GM12878 (cell line): ENCODE measurements around the gene NUTM1. TPM values are rescaled to one million over a fixed set of nuclear protein-coding genes. Genes with fewer than 3 reads are reported as not detected.

Source experiments
- ATAC-seq: fragments of 200-7000 bp; cut with Tn5 transposase; 3 replicates; pipeline ENCODE4 v1.9.1; 2020; ENCODE audit warnings: mild to moderate bottlenecking, moderate library complexity
- BruUV-seq: library from RNA; stranded (reverse); fragments of 400-500 nt; replicated peaks from 2 replicates; lab custom pipeline; 2021; lab: Mats Ljungman, UMichigan
- CTCF ChIA-PET: fragments of 300-600 bp; sonication (Branson Sonifier 250); formaldehyde crosslinking; extraction: SDS; loops from one replicate; lab custom pipeline; 2021; ENCODE audit warnings: inconsistent platforms; lab: Yijun Ruan, JAX
- POLR2A ChIA-PET: fragments of 350-600 bp; formaldehyde crosslinking; extraction: SDS; loops from one replicate; lab custom pipeline; 2021; ENCODE audit warnings: inconsistent platforms; lab: Charles Lee
- RAD21 ChIA-PET: fragments of 300-600 bp; sonication (Branson Sonifier 250); formaldehyde crosslinking; loops from one replicate; lab custom pipeline; 2023; ENCODE audit warnings: antibody characterized with exemption; ENCODE audit not compliant: unreplicated experiment; lab: Charles Lee
- SMC1A ChIA-PET: fragments of 300-600 bp; sonication (Branson Sonifier 250); formaldehyde crosslinking; loops from one replicate; lab custom pipeline; 2023; ENCODE audit not compliant: unreplicated experiment, uncharacterized antibody; lab: Charles Lee
- DNase-seq: peaks from one replicate; pipeline ENCODE4 v3.0.0-alpha.2; 2011; ENCODE audit warnings: low read depth, low spot score
- FAIRE-seq: peaks from 3 replicates; lab custom pipeline; 2011; peaks lifted over from hg19 to GRCh38; lab: Jason Lieb, UNC
- H2AFZ ChIP-seq: 2 replicates; pipeline ENCODE4 v1.6.0; 2011; ENCODE audit warnings: low read depth, low read length, control low read depth; ENCODE audit not compliant: control insufficient read depth
- H3K27ac ChIP-seq: 2 replicates; pipeline ENCODE4 v1.5.1; 2011; ENCODE audit warnings: control low read depth; ENCODE audit not compliant: control insufficient read depth, insufficient read depth
- H3K27me3 ChIP-seq, 2 experiments: replicated peaks in 1 of 2; 2 replicates each; pipeline versions ENCODE4 v1.6.0 to v1.6.1; 2011; ENCODE audit warnings: low read length in 1 of 2; ENCODE audit not compliant: control insufficient read depth in 2 of 2, insufficient read depth in 2 of 2
- H3K36me3 ChIP-seq, 2 experiments: 2 replicates each; pipeline ENCODE4 v1.5.1; 2011; ENCODE audit warnings: low read length in 1 of 2; ENCODE audit not compliant: control insufficient read depth in 2 of 2, insufficient read depth in 2 of 2
- H3K4me1 ChIP-seq: 2 replicates; pipeline ENCODE4 v1.6.1; 2011; ENCODE audit warnings: mild to moderate bottlenecking, low read length, moderate library complexity, mixed read lengths; ENCODE audit not compliant: control insufficient read depth, insufficient read depth
- H3K4me2 ChIP-seq: 2 replicates; pipeline ENCODE4 v1.6.0; 2011; ENCODE audit warnings: control low read depth; ENCODE audit not compliant: control insufficient read depth, insufficient read depth
- H3K4me3 ChIP-seq: fragments of 200-600 bp; sonication (generic); 2 replicates; pipeline ENCODE4 v1.5.1; 2016
- H3K79me2 ChIP-seq: 2 replicates; pipeline ENCODE4 v1.6.0; 2011; ENCODE audit warnings: low read length; ENCODE audit not compliant: control insufficient read depth, insufficient read depth
- H3K9ac ChIP-seq: 2 replicates; pipeline ENCODE4 v1.8.0; 2011; ENCODE audit warnings: low read length, control low read depth, mixed read lengths; ENCODE audit not compliant: control insufficient read depth, insufficient read depth
- H3K9me3 ChIP-seq: replicated peaks from 3 replicates; pipeline ENCODE4 v1.5.1; 2011; ENCODE audit warnings: mild to moderate bottlenecking, low read length; ENCODE audit not compliant: control insufficient read depth, insufficient read depth
- H4K20me1 ChIP-seq: 2 replicates; pipeline ENCODE4 v1.6.0; 2011; ENCODE audit not compliant: control insufficient read depth, insufficient read depth
- ASH2L ChIP-seq: fragments of 300-600, 200-600 bp; sonication (generic); IDR thresholded peaks from 2 replicates; pipeline ENCODE4 v1.6.1; 2017; ENCODE audit warnings: low read depth, mild to moderate bottlenecking, borderline replicate concordance
- BCL11A ChIP-seq: IDR thresholded peaks from 2 replicates; pipeline ENCODE4 v1.6.1; 2011; ENCODE audit warnings: low read depth, low read length
- CBX3 ChIP-seq: fragments of 200-600 bp; sonication (generic); IDR thresholded peaks from 2 replicates; pipeline ENCODE4 v1.6.1; 2016; ENCODE audit warnings: low read depth, borderline replicate concordance
- IRF4 ChIP-seq: IDR thresholded peaks from 2 replicates; pipeline ENCODE4 v1.6.1; 2011; ENCODE audit warnings: low read depth, low read length
- LARP7 ChIP-seq: fragments of 450-650 bp; IDR thresholded peaks from 2 replicates; pipeline ENCODE4 v1.6.1; 2017; ENCODE audit warnings: mild to moderate bottlenecking
- MEF2A ChIP-seq: IDR thresholded peaks from 2 replicates; pipeline ENCODE4 v1.6.1; 2011; ENCODE audit warnings: low read depth, mild to moderate bottlenecking, low read length, moderate library complexity; ENCODE audit not compliant: insufficient read depth
- PML ChIP-seq: IDR thresholded peaks from 2 replicates; pipeline ENCODE4 v1.6.1; 2012; ENCODE audit warnings: low read length, inconsistent platforms
- POLR2A ChIP-seq: IDR thresholded peaks from 2 replicates; pipeline ENCODE4 v1.6.1; 2011; ENCODE audit warnings: low read depth, mild to moderate bottlenecking, low read length
- SP1 ChIP-seq: IDR thresholded peaks from one replicate; pipeline ENCODE4 v1.6.1; 2011; ENCODE audit warnings: low read depth, low read length
- TAF1 ChIP-seq: IDR thresholded peaks from 2 replicates; pipeline ENCODE4 v1.6.1; 2011; ENCODE audit warnings: mild to moderate bottlenecking, low read depth, low read length, borderline replicate concordance
- TARDBP ChIP-seq: IDR thresholded peaks from 2 replicates; pipeline ENCODE4 v1.6.1; 2016; ENCODE audit warnings: borderline replicate concordance
- TCF12 ChIP-seq: IDR thresholded peaks from 2 replicates; pipeline ENCODE4 v1.6.1; 2011; ENCODE audit warnings: low read depth, mild to moderate bottlenecking, low read length
- WGBS: methylation state at CpG from one replicate; pipeline ENCODE4 v1.1.6; 2016; ENCODE audit warnings: low lambda C conversion rate; ENCODE audit not compliant: insufficient replicate concordance, insufficient coverage; ENCODE audit errors: missing lambda C conversion rate; 5-methylcytosine and 5-hydroxymethylcytosine counted together
- in situ Hi-C: fragments of 300-500 bp; cut with MboI; formaldehyde crosslinking; loops from 9 replicates; pipeline ENCODE4 v1.14.3; 2018; ENCODE audit warnings: mixed read lengths
- intact Hi-C: fragments of 100-400 bp; cut with micrococcal nuclease; formaldehyde crosslinking; loops from one replicate; pipeline ENCODE4 v1.14.2; 2022; ENCODE audit not compliant: unreplicated experiment
- polyA plus RNA-seq, 11 experiments: library from polyadenylated mRNA; depleted of rRNA in 4 of 11; unstranded in 6 of 11; stranded (reverse) in 5 of 11; fragments of >200 nt; fragmentation: Nextera tagmentation in 4 of 11; fragmentation: Illumina TruSeq in 1 of 11; extraction: Ambion mirVana in 4 of 11; extraction: Trizol in 1 of 11; gene quantifications; 1 replicate in 1 of 11; 2 replicates in 10 of 11; pipeline versions ENCODE4 v1.2.1 to v1.2.3, GENCODE V29; 2011 to 2016; ENCODE audit warnings: inconsistent platforms in 2 of 11, missing spikeins in 2 of 11, low read depth in 1 of 11
- total RNA-seq, 4 experiments: library from RNA; depleted of rRNA in 3 of 4; stranded (reverse); fragments of >200 nt in 3 of 4; fragmentation: Illumina TruSeq in 1 of 4; extraction: Trizol in 1 of 4; gene quantifications; 2 replicates each; pipeline versions ENCODE4 v1.2.1 to v1.2.3, GENCODE V29; 2013 to 2021
- TF ChIP-seq, protein P1 (sequence below): IDR thresholded peaks from 2 replicates; pipeline ENCODE4 v1.6.1; 2011; ENCODE audit warnings: borderline replicate concordance, low read depth, mild to moderate bottlenecking, moderate library complexity, low read length; ENCODE audit not compliant: insufficient read depth, poor library complexity, severe bottlenecking
- TF ChIP-seq, protein P2 (sequence below): IDR thresholded peaks from 2 replicates; pipeline ENCODE4 v1.6.1; 2012; ENCODE audit warnings: low read depth, low read length, improper control_type of control experiment
- TF ChIP-seq, protein P3 (sequence below): fragments of 450-650 bp; conservative IDR thresholded peaks from 2 replicates; pipeline ENCODE4 v1.6.1; 2017; ENCODE audit warnings: mild to moderate bottlenecking, moderate library complexity
- TF ChIP-seq, protein P4 (sequence below): fragments of 450-650 bp; IDR thresholded peaks from 2 replicates; pipeline ENCODE4 v1.6.1; 2017; ENCODE audit warnings: mild to moderate bottlenecking
- TF ChIP-seq, protein P5 (sequence below): IDR thresholded peaks from 2 replicates; pipeline ENCODE4 v1.6.1; 2011; ENCODE audit warnings: low read depth, mild to moderate bottlenecking, low read length, moderate library complexity, borderline replicate concordance; ENCODE audit errors: extremely low read depth

NUTM1 gene
- total and polyA plus RNA-seq, 10 of the 15 experiments (the other 5 are each of a cell fraction or from before 2014, with no cell fraction given), result under 0.01 to 0.05 TPM; not detected in 8

DNA sequence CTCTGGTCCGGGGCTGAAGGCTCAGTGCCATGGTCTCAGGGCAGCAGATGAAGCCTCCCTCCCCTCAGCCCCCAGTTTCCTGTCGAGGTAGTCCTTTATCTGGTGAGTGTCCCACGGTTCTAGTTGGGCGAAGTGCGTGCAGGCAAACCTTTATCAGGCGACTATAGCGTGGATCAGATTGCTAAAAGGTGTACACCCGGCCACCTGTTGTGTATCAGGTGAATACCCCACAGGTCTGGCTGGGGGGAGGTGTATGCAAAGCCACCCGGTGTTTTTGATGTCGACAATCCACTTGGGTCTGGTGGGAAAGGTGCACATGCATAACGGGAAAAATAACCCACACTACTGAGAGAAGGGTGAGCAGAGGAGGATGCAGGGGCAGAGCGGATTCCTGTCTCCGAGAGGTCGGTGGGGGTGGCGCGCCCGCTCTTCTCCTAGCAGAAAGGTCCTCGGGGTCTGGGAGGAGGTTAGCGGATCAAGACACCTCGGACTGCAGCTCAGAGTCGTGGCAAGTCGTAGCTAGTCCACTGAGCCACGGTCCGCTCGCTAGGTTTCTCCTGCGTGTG, 6.0 kb upstream of the NUTM1 start:
- under 1% methylated on average over 26 of the region's 26 CpGs for WGBS
- Histone ChIP-seq H4K20me1 (no peaks in the 10 kb centered on the region), H3K27ac (peak overlapping the region; percentile 94), H3K36me3 (peaks cover 0 to 5% of the 10 kb centered on the region in 2 experiments; a peak in 1 of 4 replicates), H3K9ac (peak overlapping the region; percentile 89), H3K9me3 (no peaks in the 10 kb centered on the region), H2AFZ (peak overlapping the region; percentile 74), H3K4me2 (peak overlapping the region; percentile 100), H3K79me2 (peaks cover 74% of the 10 kb centered on the region), H3K4me3 (peak overlapping the region; percentile 72), H3K4me1 (peaks cover 19% of the 10 kb centered on the region), H3K27me3 (no peaks in the 10 kb centered on the region)
- CTCF ChIA-PET, result interaction anchor here (1.2 to 4.5 kb wide), 5 partner anchors 9 to 251 kb away, joined by 5 to 26 read pairs (median 7); no protein-coding TSS in a partner anchor
- peak; percentile 10 for ATAC-seq
- POLR2A ChIA-PET, result interaction anchor here (0.6 to 4.4 kb wide), 10 partner anchors 9 to 128 kb away, joined by 3 to 37 read pairs (median 7); partner anchors contain the start of genes EMC4 and LPCAT4
- SMC1A ChIA-PET, result interaction anchor here (1.8 to 7.9 kb wide), 5 partner anchors 11 to 96 kb away, joined by 8 to 89 read pairs (median 30); partner anchors contain the start of gene LPCAT4
- RAD21 ChIA-PET, result interaction anchor here (1.0 to 5.1 kb wide), 10 partner anchors 10 to 128 kb away, joined by 3 to 57 read pairs (median 4); partner anchors contain the start of gene LPCAT4
- intact Hi-C loops (loop anchor here (5.0 kb wide), 1 partner anchor 95 kb away; no protein-coding TSS in a partner anchor), in situ Hi-C loops (no loop called here)
- BruUV-seq, result no TSS peak
- DNase-seq, result no peak
- no peak for FAIRE-seq
- TF ChIP-seq PML, result peak; percentile 34; the same call in 1 of the 2 replicates
- TF ChIP-seq LARP7, result no peak
- TF ChIP-seq, protein P1, sequence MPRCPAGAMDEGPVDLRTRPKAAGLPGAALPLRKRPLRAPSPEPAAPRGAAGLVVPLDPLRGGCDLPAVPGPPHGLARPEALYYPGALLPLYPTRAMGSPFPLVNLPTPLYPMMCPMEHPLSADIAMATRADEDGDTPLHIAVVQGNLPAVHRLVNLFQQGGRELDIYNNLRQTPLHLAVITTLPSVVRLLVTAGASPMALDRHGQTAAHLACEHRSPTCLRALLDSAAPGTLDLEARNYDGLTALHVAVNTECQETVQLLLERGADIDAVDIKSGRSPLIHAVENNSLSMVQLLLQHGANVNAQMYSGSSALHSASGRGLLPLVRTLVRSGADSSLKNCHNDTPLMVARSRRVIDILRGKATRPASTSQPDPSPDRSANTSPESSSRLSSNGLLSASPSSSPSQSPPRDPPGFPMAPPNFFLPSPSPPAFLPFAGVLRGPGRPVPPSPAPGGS, result no peak
- TF ChIP-seq, protein P2, sequence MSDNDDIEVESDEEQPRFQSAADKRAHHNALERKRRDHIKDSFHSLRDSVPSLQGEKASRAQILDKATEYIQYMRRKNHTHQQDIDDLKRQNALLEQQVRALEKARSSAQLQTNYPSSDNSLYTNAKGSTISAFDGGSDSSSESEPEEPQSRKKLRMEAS, result no peak
- no peak for TF ChIP-seq ASH2L
- TF ChIP-seq, protein P3, sequence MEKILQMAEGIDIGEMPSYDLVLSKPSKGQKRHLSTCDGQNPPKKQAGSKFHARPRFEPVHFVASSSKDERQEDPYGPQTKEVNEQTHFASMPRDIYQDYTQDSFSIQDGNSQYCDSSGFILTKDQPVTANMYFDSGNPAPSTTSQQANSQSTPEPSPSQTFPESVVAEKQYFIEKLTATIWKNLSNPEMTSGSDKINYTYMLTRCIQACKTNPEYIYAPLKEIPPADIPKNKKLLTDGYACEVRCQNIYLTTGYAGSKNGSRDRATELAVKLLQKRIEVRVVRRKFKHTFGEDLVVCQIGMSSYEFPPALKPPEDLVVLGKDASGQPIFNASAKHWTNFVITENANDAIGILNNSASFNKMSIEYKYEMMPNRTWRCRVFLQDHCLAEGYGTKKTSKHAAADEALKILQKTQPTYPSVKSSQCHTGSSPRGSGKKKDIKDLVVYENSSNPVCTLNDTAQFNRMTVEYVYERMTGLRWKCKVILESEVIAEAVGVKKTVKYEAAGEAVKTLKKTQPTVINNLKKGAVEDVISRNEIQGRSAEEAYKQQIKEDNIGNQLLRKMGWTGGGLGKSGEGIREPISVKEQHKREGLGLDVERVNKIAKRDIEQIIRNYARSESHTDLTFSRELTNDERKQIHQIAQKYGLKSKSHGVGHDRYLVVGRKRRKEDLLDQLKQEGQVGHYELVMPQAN, result no peak
- no peak for TF ChIP-seq TAF1
- no peak for TF ChIP-seq SP1
- TF ChIP-seq TARDBP, result no peak
- no peak for TF ChIP-seq CBX3
- TF ChIP-seq, protein P4, sequence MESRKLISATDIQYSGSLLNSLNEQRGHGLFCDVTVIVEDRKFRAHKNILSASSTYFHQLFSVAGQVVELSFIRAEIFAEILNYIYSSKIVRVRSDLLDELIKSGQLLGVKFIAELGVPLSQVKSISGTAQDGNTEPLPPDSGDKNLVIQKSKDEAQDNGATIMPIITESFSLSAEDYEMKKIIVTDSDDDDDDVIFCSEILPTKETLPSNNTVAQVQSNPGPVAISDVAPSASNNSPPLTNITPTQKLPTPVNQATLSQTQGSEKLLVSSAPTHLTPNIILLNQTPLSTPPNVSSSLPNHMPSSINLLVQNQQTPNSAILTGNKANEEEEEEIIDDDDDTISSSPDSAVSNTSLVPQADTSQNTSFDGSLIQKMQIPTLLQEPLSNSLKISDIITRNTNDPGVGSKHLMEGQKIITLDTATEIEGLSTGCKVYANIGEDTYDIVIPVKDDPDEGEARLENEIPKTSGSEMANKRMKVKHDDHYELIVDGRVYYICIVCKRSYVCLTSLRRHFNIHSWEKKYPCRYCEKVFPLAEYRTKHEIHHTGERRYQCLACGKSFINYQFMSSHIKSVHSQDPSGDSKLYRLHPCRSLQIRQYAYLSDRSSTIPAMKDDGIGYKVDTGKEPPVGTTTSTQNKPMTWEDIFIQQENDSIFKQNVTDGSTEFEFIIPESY, result no peak
- TF ChIP-seq POLR2A, result peak; percentile 16; the same call in 1 of the 2 replicates
- TF ChIP-seq MEF2A, result no peak
- TF ChIP-seq IRF4, result no peak
- TF ChIP-seq, protein P5, sequence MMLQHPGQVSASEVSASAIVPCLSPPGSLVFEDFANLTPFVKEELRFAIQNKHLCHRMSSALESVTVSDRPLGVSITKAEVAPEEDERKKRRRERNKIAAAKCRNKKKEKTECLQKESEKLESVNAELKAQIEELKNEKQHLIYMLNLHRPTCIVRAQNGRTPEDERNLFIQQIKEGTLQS, result no peak
- TF ChIP-seq BCL11A, result peak; percentile 15; the same call in 1 of the 2 replicates
- TF ChIP-seq TCF12, result no peak; the same call in 1 of the 2 replicates
